RPMI7951 (cell line): ENCODE data around the gene RTN4RL2. TPM values are rescaled to one million over a fixed set of nuclear protein-coding genes. Genes with fewer than 3 reads are reported as not detected.

Experiments used
- DNase-seq: peaks from one replicate; pipeline ENCODE4 v3.0.0-alpha.2; 2012; ENCODE audit warnings: low read depth
- total RNA-seq: library from RNA; depleted of rRNA; stranded (reverse); fragments of >200 nt; shearing (Covaris generic); gene quantifications from 2 replicates; pipeline ENCODE4 v1.2.3, GENCODE V29; 2014

The RTN4RL2 gene
- total RNA-seq, 1 experiment from 2014 or later = 0.72 TPM

DNA sequence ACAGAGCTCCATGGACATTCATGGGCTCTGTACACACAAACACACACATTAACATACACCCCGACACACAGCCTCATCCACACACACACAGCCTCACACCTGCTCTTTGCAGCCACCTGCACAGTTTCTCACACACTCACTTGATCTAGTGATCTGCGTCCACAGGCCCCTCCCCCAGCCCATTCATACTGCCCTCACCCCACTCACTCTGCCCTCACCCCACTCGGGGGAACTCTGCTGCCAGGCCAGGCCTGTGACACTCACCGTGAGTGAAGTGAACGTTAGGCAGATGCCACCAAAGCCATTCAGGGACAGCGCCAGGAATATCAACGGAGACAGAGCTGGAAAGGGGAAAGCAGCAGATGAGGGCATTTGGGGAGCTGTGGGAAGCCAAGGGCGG, 40.2 kb downstream of the RTN4RL2 start:
- DNase-seq = no peak

DNA sequence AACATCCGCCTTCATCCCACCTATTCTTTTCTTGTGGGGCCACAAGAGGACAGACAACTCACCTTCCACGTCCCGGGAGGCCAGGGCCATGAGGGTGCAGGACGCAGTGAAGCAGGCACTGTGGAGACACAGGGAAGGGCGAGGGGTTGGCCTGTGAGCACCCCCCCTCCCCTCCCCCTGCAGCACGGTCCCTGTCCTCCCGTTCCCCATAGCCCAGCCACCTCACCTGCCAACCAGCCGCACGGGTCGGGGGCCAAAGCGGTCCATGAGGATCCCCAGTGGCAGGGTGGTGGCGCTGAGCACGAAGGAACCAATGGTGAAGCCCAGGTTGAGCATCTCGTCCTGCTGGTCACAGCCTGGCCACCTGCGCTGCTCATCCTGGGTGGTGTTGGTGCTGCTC, 40.6 kb downstream of the RTN4RL2 start:
- no peak for DNase-seq

DNA sequence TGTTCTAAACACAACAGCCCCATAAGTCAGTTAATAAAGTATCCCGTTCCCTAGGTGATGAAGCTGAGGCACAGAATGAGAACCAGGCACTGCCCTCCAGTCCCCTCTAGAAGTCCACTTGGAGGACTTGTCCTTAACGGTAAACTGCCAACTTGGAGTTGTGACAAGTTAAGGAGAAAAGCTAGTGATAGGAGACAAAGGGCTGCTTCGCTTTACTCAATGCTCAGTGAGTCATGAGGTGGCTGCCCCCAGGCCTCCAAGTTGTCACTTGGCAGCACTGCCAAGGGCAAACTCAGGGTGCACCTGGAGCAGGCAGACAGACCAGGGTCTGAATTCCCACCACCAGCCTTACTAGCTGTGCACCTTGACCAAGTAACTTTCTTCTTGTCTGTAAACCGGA, 41.6 kb downstream of the RTN4RL2 start:
- peak; percentile 32 for DNase-seq

DNA sequence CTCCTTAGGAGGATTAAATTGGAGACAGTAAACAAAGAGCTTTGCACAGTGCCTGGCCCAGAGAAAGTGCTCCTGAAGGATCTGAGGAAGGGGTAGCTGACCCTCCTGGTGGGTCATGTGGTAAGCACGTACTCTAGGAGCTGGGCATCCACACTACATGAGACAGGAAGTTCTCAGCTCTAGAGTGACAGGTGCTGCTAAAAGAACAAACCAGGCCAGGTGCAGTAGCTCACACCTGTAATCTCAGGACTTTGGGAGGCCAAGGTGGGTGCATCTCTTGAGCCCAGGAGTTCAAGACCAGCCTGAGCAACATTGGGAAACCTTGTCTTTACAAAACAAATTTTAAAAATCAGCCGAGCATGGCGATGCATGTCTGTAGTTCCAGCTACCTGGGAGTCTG, 42.0 kb downstream of the RTN4RL2 start:
- DNase-seq = no peak

DNA sequence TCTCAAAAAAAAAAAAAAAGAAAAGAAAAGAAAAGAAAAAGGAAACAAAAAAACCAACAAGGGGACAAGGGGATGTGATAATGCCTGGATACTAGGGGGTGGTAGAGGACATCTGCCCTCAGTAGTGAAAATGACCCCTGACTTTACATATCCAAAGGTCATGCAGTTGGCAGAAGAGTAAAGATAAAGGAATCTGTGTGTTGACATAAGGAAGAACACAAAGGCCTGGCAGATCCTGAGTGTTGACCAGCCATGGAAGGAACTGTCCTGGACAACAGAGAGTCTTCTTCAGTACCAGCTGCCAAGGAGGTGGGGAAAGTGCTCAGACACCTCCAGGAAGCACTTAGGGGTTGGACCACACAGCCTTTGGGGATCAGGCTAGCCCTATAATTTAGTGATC, 42.5 kb downstream of the RTN4RL2 start:
- DNase-seq = no peak

DNA sequence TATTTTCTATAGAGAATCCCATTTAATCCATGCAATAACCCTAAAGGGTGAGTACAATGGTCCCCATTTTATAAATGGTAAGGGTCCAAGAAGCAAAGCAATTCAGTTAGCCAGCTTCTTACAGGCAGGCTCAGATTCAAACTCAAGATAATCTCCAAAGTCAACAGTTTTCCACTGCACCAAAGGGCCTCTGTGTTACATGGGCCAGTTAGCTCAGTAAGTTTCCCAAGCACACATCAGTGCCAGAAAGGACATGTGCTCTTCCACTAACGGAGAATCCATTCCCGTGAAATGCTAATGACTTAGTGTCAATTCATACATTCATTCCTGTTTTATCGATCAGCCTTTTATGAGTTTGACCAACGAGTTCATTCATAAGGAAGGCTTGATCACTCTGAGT, 44.2 kb downstream of the RTN4RL2 start:
- no peak for DNase-seq

DNA sequence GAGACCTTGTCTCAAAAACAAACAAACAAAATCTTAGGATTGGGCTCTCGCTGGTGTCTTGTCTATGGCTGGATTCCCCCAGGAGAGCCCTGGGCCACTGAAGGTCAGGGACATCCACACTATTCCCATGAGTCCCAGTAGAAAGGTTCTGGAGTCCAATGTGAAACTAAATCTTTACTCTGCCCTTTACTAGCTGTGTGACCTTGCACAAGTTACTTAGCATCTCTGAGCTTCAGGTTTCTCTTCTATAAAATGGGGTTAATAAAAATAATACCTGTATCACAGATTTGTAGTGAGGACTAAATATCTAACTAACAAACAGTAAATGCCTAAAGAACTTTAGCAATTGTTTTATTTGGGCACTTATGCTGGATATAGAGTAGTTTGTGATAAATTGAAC, 46.2 kb downstream of the RTN4RL2 start:
- DNase-seq = no peak

DNA sequence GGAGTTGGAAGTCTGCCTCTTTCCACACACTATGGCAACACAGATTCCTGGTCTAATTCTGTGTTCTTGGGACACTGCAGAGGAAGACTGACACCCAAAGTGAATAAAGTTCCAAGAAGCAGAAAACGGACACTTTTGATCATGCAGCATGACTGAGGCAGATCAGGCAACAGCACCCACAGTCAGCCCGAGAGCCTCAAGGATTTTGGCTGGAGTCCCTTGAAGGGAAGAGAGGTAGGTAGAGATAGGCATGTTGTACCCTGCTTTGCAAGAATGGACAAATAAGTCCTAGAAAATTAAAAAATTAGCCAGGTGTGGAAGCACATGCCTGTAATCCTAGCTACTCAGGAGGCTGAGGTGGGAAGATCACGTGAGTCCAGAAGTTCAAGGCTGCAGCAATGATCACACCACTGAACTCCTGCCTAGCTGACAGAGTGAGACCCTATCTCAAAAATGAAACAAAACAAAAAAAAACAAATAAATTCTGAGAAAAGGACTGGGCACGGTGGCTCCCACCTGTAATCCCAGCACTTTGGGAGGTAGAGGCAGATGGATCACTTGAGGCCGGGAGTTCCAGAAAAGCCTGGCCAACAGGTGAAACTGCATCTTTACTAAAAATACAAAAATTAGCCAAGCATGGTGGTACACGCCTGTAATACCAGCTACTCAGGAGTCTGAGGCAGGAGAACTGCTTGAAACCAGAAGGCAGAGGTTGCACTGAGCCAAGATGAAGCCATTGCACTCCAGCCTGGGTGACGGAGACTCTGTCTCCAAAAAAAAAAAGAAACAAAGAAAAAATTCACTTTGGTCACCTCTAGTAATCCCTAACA, 48.2 kb downstream of the RTN4RL2 start:
- no peak for DNase-seq

DNA sequence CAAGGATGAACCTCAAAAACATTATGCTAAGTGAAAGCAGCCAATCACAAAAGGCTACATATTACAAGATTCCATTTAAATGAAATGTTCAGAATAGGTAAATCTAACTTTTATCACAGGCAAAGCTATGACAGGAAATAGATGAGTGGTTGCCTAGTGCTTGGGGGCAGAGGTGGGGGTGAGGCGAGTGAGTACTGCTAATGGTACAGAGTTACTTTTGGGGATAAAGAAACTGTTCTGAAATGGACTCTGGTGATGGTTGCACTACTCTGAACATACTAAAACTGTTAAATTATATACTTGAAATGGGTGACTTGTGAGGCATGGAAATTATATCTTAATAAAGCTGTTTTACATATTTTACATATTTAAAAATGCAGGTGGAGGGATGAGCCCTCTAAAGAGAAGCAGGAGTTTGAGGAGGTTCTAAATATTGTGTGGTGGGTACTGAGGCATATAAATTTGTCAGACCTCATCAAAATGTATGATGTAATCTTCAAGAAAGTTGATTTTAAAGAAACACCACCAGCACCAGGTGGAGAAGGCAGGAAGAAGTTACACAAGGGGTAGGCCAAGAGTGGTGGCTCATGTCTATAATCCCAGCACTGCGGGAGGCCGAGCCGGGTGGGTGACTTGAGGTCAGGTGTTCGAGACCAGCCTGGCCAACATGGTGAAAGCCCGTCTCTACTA, 51.6 kb downstream of the RTN4RL2 start:
- DNase-seq = no peak

DNA sequence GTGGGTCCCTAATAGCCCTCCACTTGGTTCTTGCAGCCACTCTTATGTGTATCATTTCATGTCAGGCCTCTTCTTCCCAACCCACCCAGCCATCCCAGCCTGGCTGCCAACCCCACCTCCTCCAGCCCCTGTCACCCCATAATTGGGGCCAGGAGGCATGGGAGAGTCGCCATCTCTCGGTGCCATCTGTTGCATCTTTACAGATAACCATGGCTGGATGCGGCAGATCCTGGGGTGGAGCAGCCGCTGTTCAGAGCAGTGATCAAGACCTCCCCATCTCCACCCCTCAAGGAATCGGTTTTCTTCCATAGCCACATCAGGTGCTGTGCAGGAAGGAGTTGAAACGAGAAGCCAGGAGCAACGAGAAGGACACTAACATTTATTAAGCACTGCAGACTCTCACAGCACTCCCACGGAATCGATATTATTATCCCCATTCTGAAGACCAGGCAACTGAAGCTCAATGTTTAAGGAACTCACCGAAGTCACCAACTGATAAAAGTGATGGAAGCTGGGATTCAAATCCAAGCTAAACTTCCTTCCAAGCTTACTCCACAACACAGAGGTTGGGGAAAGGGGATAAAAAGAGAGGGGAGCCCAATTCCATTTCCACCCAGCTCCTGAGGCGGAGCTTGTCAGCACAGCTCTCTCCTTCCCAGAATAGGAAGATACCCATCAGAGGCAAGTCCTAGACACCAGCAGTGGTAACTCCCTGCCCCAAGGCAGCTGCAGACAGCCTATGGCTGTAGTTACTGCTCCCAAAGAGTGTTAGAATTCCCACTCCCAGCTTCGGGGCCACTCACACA, 52.5 kb downstream of the RTN4RL2 start:
- no peak for DNase-seq

DNA sequence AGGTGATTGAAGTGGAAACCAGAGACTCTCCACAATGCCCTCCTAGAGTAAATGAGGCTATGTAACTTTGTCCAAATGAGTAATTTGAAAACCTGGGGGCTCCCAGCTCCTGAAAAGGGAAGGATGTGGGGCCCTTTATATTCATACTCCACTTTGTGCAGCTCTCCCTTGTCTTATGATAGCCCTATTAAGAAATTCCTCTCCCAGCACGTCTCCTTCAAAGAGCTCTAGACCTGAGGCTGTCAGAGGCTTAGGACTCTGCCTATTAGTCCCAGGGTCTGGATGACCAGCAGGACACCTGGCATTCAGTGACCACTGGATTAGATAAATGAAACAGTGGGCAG, 53.1 kb downstream of the RTN4RL2 start:
- DNase-seq = no peak

DNA sequence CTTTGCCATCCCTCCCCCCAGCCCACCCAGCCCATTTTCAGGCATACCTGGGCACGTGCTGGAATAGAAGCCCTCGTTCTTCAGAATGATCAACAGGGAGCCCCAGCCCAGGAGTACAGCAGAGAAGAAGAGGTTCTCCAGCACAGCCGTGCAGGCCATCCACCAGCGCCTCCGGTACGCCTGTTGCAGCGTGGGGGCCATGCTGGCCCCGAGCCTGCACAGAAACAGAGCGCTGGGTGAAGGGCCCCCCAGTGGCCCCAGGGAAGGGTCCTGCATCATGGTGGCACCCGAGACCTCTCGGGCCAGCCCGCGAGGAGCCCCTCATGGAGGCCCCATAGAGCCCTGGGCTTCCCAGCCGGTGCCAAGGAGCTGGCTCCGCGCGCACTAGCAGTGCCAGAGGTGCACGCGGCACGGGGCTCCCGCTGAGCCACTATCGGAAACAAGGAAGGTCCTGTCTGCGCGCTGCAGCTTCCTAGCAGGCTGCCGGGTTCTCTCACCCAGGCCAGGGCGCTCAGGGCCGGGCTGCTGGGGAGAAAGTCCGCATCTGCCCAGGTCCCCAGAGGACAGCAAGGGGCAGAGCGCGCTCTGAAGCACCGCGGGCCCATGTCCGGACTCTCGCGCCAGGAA, 53.7 kb downstream of the RTN4RL2 start:
- peak; percentile 37 for DNase-seq

DNA sequence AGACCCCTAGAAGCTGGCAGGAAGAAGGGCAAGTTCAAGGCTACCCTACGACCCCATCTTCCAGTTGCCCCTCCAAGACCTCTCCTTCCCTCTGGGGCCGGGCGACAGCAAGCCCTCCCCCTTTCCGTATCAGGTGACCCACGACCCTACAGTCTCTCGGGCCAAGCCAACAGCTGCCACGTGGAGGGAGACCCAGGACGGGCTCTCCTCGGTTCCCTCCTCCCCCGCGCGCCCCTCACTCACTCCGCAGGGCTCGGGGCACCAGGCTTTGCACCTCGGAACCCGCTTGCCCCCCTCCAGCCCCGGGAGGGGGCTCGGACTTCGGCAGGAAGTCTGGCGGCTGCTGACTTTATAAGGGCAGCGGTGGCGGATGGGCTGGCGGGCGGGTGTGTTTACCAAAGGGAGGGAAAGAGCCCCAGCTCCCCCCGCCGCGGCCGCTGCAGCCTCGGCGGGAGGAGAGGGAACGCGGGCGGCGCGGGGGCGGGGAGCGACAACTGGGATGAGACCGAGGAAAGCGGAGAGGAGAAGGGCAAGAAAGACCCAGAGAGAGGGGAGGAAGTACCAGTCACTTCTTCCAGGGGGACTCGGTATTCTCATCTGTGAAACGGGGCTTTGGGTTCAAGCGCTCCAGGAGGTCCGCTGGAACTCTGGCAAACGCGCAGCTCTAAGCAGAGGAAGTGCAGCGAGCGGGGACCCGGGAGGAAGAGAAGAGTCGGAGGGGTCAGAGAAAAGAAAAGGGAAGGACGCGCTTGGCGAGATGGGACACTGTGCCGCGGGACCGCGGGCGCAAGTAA, 54.4 kb downstream of the RTN4RL2 start:
- DNase-seq = peak; percentile 40

DNA sequence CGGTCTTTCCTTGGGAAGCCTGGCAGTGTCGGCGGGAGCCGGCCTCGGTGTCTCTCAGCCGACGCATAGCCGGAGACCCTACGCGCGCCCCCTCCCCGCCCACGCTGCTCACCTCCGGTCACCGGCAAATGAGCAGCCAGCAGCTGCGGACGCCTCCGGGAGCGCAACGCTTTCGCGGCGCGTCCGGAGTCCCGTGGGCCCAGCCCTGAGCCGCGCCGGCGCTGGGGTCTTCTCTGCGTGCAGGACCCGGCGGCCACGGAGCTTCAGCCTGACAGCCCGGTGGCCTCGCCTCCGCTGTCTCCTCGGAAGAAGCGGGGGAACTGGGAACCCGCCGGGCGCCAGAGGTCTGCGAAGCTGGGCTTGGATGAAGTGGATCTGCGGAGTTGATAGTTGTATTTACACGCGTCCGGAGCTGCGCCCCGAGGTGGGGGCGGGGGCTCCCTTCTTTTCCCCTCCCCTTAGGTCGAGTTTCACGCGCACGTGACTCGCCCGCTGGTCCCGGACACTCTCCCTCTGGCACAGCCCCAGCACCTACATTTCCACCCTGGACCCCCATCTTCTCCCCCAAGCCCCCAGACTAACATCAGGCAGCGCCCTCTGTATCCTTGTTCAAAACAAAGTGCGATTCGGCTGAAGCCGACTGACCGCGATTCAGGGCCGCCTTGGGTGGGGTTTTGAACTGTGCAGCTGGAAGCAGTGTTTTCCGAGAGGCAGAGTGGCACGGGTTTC, 55.2 kb downstream of the RTN4RL2 start, which contains the start of gene SLC43A1:
Gene SLC43A1, minus strand, starts transcription at position 371 of the 729 bp plus-strand sequence. CDS start 1,591 bp downstream, outside the sequence.
- DNase-seq = peak; percentile 62

DNA sequence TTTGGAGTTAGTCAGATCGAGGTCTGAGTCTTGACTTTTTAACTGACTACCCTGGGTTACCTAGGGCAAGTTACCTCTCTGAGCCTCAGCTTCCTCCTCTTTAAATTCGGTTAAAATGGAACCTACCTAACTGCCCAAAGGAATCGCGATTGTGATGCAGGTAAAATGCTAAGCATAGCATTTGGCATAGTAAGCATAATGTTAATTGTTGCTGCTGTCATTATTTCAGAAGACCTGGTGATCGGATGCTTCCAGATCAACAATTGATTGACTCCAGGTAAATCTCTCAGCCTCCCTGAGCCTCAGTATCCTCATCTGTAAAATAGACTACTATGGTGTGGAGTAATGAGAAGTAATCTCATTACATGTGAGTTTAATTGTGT, 55.7 kb downstream of the RTN4RL2 start:
- DNase-seq = no peak

DNA sequence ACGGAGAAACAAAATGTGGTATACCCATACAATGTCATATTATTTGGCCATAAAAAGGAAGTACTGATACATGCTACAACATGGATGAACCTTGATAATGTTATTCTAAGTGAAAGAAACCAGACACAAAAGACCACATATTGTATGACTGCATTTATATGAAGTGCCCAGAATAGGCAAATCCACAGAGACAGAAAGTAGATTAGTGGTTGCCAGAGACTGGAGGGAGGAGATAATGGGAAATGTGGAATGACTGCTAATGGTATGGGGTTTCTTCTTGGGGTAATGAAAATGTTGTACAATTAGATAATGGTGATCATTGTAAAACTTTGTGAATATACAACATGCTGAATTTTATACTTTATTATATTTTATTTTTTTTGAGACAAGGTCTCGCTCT, 60.8 kb downstream of the RTN4RL2 start:
- no peak for DNase-seq

DNA sequence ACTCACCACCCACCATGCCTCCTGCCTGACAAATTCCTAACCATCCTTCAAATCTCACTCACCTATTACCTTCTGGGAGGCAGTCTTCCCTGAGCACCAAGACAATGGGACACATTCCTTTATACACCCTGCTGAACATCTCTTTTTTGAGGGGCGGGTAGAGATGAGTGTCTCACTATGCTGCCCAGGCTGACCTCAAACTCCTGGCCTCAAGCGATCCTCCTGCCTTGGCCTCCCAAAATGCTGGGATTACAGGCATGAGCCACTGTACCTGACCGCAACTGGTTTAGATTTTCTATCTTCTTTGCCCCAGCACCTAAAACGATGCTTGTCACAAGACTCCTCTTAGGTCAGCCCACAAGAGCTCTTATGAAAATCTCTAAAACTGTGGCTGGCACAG, 63.1 kb downstream of the RTN4RL2 start:
- DNase-seq = no peak
